ENCODE data around the gene UNC13D. TPM values are rescaled to one million over a fixed set of nuclear protein-coding genes. Genes with fewer than 3 reads are reported as not detected.
A peak's percentile ranks its signal among the peaks of the same experiment; 100 is the strongest.
"Not testable (repeated sequence)": the region's sequence is repeated elsewhere in the genome, so short reads cannot be mapped to it uniquely, and the experiment has no call there.

Gene UNC13D
- total RNA-seq, 1 donor from 2014 or later = 11.5 TPM

DNA sequence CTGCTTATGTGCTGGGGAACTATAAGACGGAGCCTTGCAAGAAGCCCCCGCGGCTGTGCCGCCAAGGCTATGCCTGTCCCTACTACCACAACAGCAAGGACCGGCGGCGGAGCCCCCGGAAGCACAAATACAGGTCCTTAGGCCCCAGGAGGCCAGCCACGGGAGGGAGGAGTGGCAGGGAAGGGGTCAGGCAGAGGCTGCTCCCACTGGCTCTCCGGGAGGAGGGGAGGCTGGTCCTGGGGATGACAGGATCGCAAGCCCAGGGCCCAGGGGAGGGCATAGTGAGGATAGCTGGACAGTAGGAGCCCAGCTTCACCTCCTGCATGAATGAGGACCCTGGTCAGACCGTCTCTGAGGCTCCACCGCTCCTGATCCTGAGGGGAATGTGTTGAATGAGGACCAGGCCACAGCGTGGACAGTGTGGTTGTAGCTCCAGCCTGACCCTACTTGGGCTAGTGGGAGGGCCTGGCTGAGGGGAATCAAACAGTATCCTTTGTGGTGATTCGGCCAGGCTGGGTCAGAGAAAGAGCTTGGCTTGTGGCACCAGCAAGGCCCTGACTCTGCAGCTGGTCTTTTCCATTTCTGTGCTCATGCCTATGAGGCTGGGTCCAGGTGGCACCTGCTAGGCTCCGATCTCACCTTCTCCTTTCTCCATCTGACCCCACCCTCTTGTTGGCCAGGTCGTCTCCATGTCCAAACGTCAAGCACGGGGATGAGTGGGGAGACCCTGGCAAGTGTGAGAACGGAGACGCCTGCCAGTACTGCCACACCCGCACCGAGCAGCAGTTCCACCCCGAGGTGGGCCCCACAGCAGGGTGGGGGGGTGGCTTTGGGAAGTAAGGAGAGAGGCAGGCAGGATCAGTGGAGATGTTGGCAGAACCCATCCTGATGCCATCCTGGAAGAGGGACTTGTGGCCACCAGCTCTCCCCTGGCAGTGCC lies 30.9 kb downstream of the UNC13D start:
- no peak for TF ChIP-seq CTCF (IDR thresholded peaks at IDR 0.05; ENCODE audit: unreplicated experiment)
- Mint-ChIP-seq H3K4me3 (ENCODE audit: unreplicated experiment) (no peak overlapping the region), H3K27ac (ENCODE audit: unreplicated experiment) (no peak overlapping the region), H3K36me3 (ENCODE audit: low read depth, unreplicated experiment) (peaks cover 22% of the 10 kb centered on the region), H3K9me3 (ENCODE audit: unreplicated experiment) (no peaks in the 10 kb centered on the region), H3K4me1 (ENCODE audit: unreplicated experiment) (no peaks in the 10 kb centered on the region), H3K27me3 (ENCODE audit: unreplicated experiment) (peaks cover 5% of the 10 kb centered on the region)
- no peak for DNase-seq (ENCODE audit: low spot score)

DNA sequence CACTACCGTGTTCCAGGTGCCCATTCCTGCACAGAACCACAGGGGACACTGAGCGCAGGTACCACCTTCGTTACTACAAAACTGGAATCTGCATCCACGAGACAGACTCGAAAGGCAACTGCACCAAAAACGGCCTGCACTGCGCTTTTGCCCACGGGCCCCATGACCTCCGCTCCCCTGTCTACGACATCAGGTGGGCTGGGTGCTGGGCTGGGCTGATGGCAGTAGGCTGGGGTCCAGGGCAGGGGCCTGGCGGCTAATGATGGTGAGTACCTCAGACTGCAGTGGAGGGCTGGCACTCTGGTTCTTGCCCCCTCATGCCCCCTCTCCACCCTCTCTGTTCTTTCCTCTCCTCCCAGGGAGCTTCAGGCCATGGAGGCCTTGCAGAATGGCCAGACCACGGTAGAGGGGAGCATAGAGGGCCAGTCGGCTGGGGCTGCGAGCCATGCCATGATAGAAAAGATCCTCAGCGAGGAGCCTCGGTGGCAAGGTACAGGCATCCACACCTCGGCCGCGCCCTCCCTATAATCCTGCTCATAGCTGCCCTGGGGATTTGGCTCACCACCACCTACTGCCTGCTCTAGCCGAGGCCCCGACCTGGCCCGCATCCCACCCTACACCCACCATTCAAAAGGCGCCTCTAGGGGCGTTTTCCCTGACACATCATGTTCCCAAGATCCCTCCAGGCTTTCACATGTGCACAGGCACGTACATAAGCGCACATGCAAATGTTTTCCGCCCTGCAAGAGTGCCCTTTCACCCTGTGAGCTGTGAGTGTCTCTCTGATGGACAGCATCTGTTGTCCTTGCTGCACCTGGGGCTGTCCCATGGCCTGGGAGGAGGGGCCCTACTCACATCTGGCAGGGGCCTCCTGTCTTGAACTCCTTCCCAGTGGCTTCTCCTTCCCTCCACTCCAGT lies 31.8 kb downstream of the UNC13D start:
- Mint-ChIP-seq H3K27ac (ENCODE audit: unreplicated experiment) (no peak overlapping the region), H3K9me3 (ENCODE audit: unreplicated experiment) (no peaks in the 10 kb centered on the region), H3K36me3 (ENCODE audit: low read depth, unreplicated experiment) (peaks cover 22% of the 10 kb centered on the region), H3K4me3 (ENCODE audit: unreplicated experiment) (peak overlapping the region; percentile 71), H3K4me1 (ENCODE audit: unreplicated experiment) (no peaks in the 10 kb centered on the region), H3K27me3 (ENCODE audit: unreplicated experiment) (peaks cover 5% of the 10 kb centered on the region)
- TF ChIP-seq CTCF (IDR thresholded peaks at IDR 0.05; ENCODE audit: unreplicated experiment) = no peak
- no peak for DNase-seq (ENCODE audit: low spot score)

DNA sequence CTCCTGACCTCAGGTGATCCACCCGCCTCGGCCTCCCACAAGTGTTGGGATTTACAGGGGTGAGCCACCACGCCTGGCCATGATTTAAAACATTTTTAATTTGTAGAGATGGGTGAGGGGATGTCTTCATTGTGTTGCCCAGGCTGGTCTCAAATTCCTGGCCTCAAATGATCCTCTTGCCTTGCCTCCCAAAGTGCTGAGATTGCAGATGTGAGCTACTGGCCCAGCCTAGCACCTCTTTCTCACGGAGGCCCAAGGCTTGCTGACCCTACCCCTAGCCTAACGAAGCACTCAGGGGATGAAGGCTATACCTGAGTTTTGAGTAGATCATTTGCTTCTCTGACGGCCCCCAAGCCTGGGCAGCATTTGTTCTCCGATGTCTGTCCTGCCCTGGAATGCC lies 33.0 kb downstream of the UNC13D start:
- TF ChIP-seq CTCF (IDR thresholded peaks at IDR 0.05; ENCODE audit: unreplicated experiment) = no peak
- DNase-seq (ENCODE audit: low spot score) = no peak
- Mint-ChIP-seq H3K9me3 (ENCODE audit: unreplicated experiment) (no peaks in the 10 kb centered on the region), H3K27me3 (ENCODE audit: unreplicated experiment) (peaks cover 5% of the 10 kb centered on the region), H3K27ac (ENCODE audit: unreplicated experiment) (no peak overlapping the region), H3K4me3 (ENCODE audit: unreplicated experiment) (no peak overlapping the region), H3K36me3 (ENCODE audit: low read depth, unreplicated experiment) (peaks cover 18% of the 10 kb centered on the region), H3K4me1 (ENCODE audit: unreplicated experiment) (no peaks in the 10 kb centered on the region)

- H3K4me3 Mint-ChIP-seq (ENCODE audit: unreplicated experiment); H3K27ac Mint-ChIP-seq (ENCODE audit: unreplicated experiment); H3K4me1 Mint-ChIP-seq (ENCODE audit: unreplicated experiment); H3K9me3 Mint-ChIP-seq (ENCODE audit: unreplicated experiment); H3K27me3 Mint-ChIP-seq (ENCODE audit: unreplicated experiment); DNase-seq (ENCODE audit: low spot score): not testable (repeated sequence)
- H3K36me3 Mint-ChIP-seq (ENCODE audit: low read depth, unreplicated experiment) = peaks cover 15% of the 10 kb centered on the region
Observed at GRCh38 chr17:75810756-75811155, 33.4 kb downstream of the UNC13D start.

GRCh38 chr17:75810216-75810615 lies 34.0 kb downstream of the UNC13D start:
- TF ChIP-seq CTCF (IDR thresholded peaks at IDR 0.05; ENCODE audit: unreplicated experiment) = no peak
- Mint-ChIP-seq H3K4me1 (ENCODE audit: unreplicated experiment) (no peaks in the 10 kb centered on the region), H3K4me3 (ENCODE audit: unreplicated experiment) (no peak overlapping the region), H3K9me3 (ENCODE audit: unreplicated experiment) (no peaks in the 10 kb centered on the region), H3K27ac (ENCODE audit: unreplicated experiment) (no peak overlapping the region), H3K36me3 (ENCODE audit: low read depth, unreplicated experiment) (peaks cover 15% of the 10 kb centered on the region), H3K27me3 (ENCODE audit: unreplicated experiment) (peaks cover 5% of the 10 kb centered on the region)
- no peak for DNase-seq (ENCODE audit: low spot score)

All from endothelial cell (in vitro differentiated cells).